Dendritic cell treated with granulocyte-macrophage colony-stimulating factor and Interleukin-4, amounts not matched to agents 40 ng/mL and 50 ng/mL, for 4 days (primary cell): ENCODE measurements around the gene LMNB1.
"Not testable (repeated sequence)": the region's sequence is repeated elsewhere in the genome, so short reads cannot be mapped to it uniquely, and the experiment has no call there.

Experiments used
- H3K27ac Mint-ChIP-seq: one replicate; pipeline ENCODE4 v1.8.0; 2022; ENCODE audit warnings: mild to moderate bottlenecking, mixed read lengths
- H3K27me3 Mint-ChIP-seq: one replicate; pipeline ENCODE4 v1.8.0; 2022; ENCODE audit warnings: mild to moderate bottlenecking, mixed read lengths
- H3K36me3 Mint-ChIP-seq: one replicate; pipeline ENCODE4 v1.8.0; 2022; ENCODE audit warnings: low read depth, mixed read lengths
- H3K4me1 Mint-ChIP-seq: one replicate; pipeline ENCODE4 v1.8.0; 2022; ENCODE audit warnings: low read depth, mixed read lengths
- H3K4me3 Mint-ChIP-seq: one replicate; pipeline ENCODE4 v1.8.0; 2022; ENCODE audit warnings: mild to moderate bottlenecking, moderate library complexity, mixed read lengths
- H3K9me3 Mint-ChIP-seq: one replicate; pipeline ENCODE4 v1.8.0; 2022; ENCODE audit warnings: mixed read lengths
- intact Hi-C: fragments of 100-400 bp; cut with micrococcal nuclease; formaldehyde crosslinking; loops from one replicate; pipeline ENCODE4 v1.15.0; 2022

The LMNB1 gene

GRCh38 chr5:126818736-126819135, 41.8 kb downstream of the LMNB1 start:
- peaks cover 29% of the 10 kb centered on the region for H3K36me3 Mint-ChIP-seq
- no peak overlapping the region for H3K27ac Mint-ChIP-seq
- H3K27me3 Mint-ChIP-seq, result no peaks in the 10 kb centered on the region
- no peak overlapping the region for H3K4me3 Mint-ChIP-seq
- intact Hi-C loops, result loop anchor here (10.0 kb wide), 1 partner anchor 696 kb away; the partner anchor contains the start of gene PRRC1
- no peaks in the 10 kb centered on the region for H3K9me3 Mint-ChIP-seq
- H3K4me1 Mint-ChIP-seq, result peaks cover 9% of the 10 kb centered on the region

- Mint-ChIP-seq H3K36me3 (peaks cover 29% of the 10 kb centered on the region), H3K4me1 (peaks cover 4% of the 10 kb centered on the region), H3K9me3 (no peaks in the 10 kb centered on the region), H3K27ac (no peak overlapping the region), H3K27me3 (no peaks in the 10 kb centered on the region), H3K4me3 (no peak overlapping the region)
- intact Hi-C loops, result loop anchor here (10.0 kb wide), 1 partner anchor 696 kb away; the partner anchor contains the start of gene PRRC1
These were observed 42.3 kb downstream of the LMNB1 start for GRCh38 chr5:126819253-126819652.

GRCh38 chr5:126826619-126827215, 49.8 kb downstream of the LMNB1 start:
- no peaks in the 10 kb centered on the region for H3K27me3 Mint-ChIP-seq
- no peaks in the 10 kb centered on the region for H3K9me3 Mint-ChIP-seq
- H3K27ac Mint-ChIP-seq, result no peak overlapping the region
- peaks cover 55% of the 10 kb centered on the region for H3K36me3 Mint-ChIP-seq
- no peaks in the 10 kb centered on the region for H3K4me1 Mint-ChIP-seq
- no peak overlapping the region for H3K4me3 Mint-ChIP-seq
- intact Hi-C loops, result no loop called here

- Mint-ChIP-seq H3K36me3 (peaks cover 66% of the 10 kb centered on the region), H3K27me3 (no peaks in the 10 kb centered on the region), H3K4me3 (no peak overlapping the region), H3K27ac (peak overlapping the region; percentile 25), H3K9me3 (no peaks in the 10 kb centered on the region), H3K4me1 (peaks cover 4% of the 10 kb centered on the region)
- intact Hi-C loops, result no loop called here
These were observed 52.2 kb downstream of the LMNB1 start for GRCh38 chr5:126829098-126829497.

- no peaks in the 10 kb centered on the region for H3K27me3 Mint-ChIP-seq
- H3K4me3 Mint-ChIP-seq, result no peak overlapping the region
- intact Hi-C loops, result no loop called here
- H3K9me3 Mint-ChIP-seq, result no peaks in the 10 kb centered on the region
- no peak overlapping the region for H3K27ac Mint-ChIP-seq
- H3K36me3 Mint-ChIP-seq, result peaks cover 76% of the 10 kb centered on the region
- peaks cover 6% of the 10 kb centered on the region for H3K4me1 Mint-ChIP-seq
These were observed 53.1 kb downstream of the LMNB1 start for GRCh38 chr5:126830061-126830460.

- Mint-ChIP-seq H3K27me3 (no peaks in the 10 kb centered on the region), H3K9me3 (no peaks in the 10 kb centered on the region), H3K4me3 (no peak overlapping the region), H3K27ac (no peak overlapping the region), H3K4me1 (peaks cover 6% of the 10 kb centered on the region), H3K36me3 (peaks cover 76% of the 10 kb centered on the region)
- intact Hi-C loops, result no loop called here
These were observed 54.2 kb downstream of the LMNB1 start for GRCh38 chr5:126831156-126831555.

- Mint-ChIP-seq H3K27me3 (no peaks in the 10 kb centered on the region), H3K27ac (no peak overlapping the region), H3K9me3 (no peaks in the 10 kb centered on the region), H3K4me3 (no peak overlapping the region), H3K36me3 (peaks cover 55% of the 10 kb centered on the region), H3K4me1 (peaks cover 6% of the 10 kb centered on the region)
- intact Hi-C loops, result no loop called here
These were observed 59.8 kb downstream of the LMNB1 start for GRCh38 chr5:126836778-126837177.

- Mint-ChIP-seq H3K27ac (no peak overlapping the region), H3K36me3 (peaks cover 54% of the 10 kb centered on the region), H3K27me3 (no peaks in the 10 kb centered on the region), H3K9me3 (no peaks in the 10 kb centered on the region), H3K4me1 (peaks cover 6% of the 10 kb centered on the region), H3K4me3 (no peak overlapping the region)
- intact Hi-C loops, result no loop called here
These were observed 60.3 kb downstream of the LMNB1 start for GRCh38 chr5:126837242-126837641.

GRCh38 chr5:126837906-126838539, 61.1 kb downstream of the LMNB1 start:
- H3K36me3 Mint-ChIP-seq, result peaks cover 47% of the 10 kb centered on the region
- intact Hi-C loops, result loop anchor here (2.0 kb wide), 1 partner anchor 475 kb away; no protein-coding TSS in a partner anchor
- no peaks in the 10 kb centered on the region for H3K9me3 Mint-ChIP-seq
- no peak overlapping the region for H3K4me3 Mint-ChIP-seq
- H3K27me3 Mint-ChIP-seq, result no peaks in the 10 kb centered on the region
- H3K27ac Mint-ChIP-seq, result no peak overlapping the region
- peaks cover 6% of the 10 kb centered on the region for H3K4me1 Mint-ChIP-seq

- not testable (repeated sequence) for H3K27ac Mint-ChIP-seq, H3K4me1 Mint-ChIP-seq
These were observed 62.5 kb downstream of the LMNB1 start for GRCh38 chr5:126839407-126839806.

GRCh38 chr5:126843375-126843774, 66.4 kb downstream of the LMNB1 start:
- H3K4me3 Mint-ChIP-seq, H3K27me3 Mint-ChIP-seq, intact Hi-C loops, H3K9me3 Mint-ChIP-seq, H3K27ac Mint-ChIP-seq: not testable (repeated sequence)
- peaks cover 27% of the 10 kb centered on the region for H3K4me1 Mint-ChIP-seq
- H3K36me3 Mint-ChIP-seq, result peaks cover 15% of the 10 kb centered on the region

More at GRCh38 chr5:126839407-126839806, 62.5 kb downstream of the LMNB1 start:
- H3K36me3 Mint-ChIP-seq, result peaks cover 36% of the 10 kb centered on the region
- H3K27me3 Mint-ChIP-seq, H3K4me3 Mint-ChIP-seq, H3K9me3 Mint-ChIP-seq: not testable (repeated sequence)
- intact Hi-C loops, result loop anchor here (2.0 kb wide), 1 partner anchor 473 kb away; no protein-coding TSS in a partner anchor

GRCh38 chr5:126845470-126846070, 68.6 kb downstream of the LMNB1 start:
- H3K36me3 Mint-ChIP-seq, H3K4me3 Mint-ChIP-seq, H3K27me3 Mint-ChIP-seq, intact Hi-C loops, H3K9me3 Mint-ChIP-seq: not testable (repeated sequence)
- Mint-ChIP-seq H3K4me1 (peaks cover 27% of the 10 kb centered on the region), H3K27ac (peak overlapping the region; percentile 51)

GRCh38 chr5:126846344-126846743, 69.4 kb downstream of the LMNB1 start:
- no peaks in the 10 kb centered on the region for H3K27me3 Mint-ChIP-seq
- H3K27ac Mint-ChIP-seq, result peak overlapping the region; percentile 51
- peaks cover 27% of the 10 kb centered on the region for H3K4me1 Mint-ChIP-seq
- no peaks in the 10 kb centered on the region for H3K36me3 Mint-ChIP-seq
- no peaks in the 10 kb centered on the region for H3K9me3 Mint-ChIP-seq
- intact Hi-C loops, result no loop called here
- H3K4me3 Mint-ChIP-seq, result no peak overlapping the region

GRCh38 chr5:126846744-126847455, 70.0 kb downstream of the LMNB1 start:
- Mint-ChIP-seq H3K4me1 (peaks cover 27% of the 10 kb centered on the region), H3K4me3 (no peak overlapping the region), H3K27me3 (no peaks in the 10 kb centered on the region), H3K36me3 (no peaks in the 10 kb centered on the region), H3K9me3 (no peaks in the 10 kb centered on the region), H3K27ac (no peak overlapping the region)
- intact Hi-C loops, result no loop called here
